HepG2 (cell line): Measurements from ENCODE around the gene UBE2H. TPM values are rescaled to one million over a fixed set of nuclear protein-coding genes. Genes with fewer than 3 reads are reported as not detected.

Experiments
- CHCHD3 ChIP-seq: sonication (generic); formaldehyde crosslinking; IDR thresholded peaks from 2 replicates; pipeline ENCODE4 v1.8.0; 2022; ENCODE audit warnings: mild to moderate bottlenecking, missing genetic modification reagents, moderate library complexity
- DMTF1 ChIP-seq: sonication (generic); formaldehyde crosslinking; IDR thresholded peaks from 2 replicates; pipeline ENCODE4 v1.4.0; 2020; ENCODE audit warnings: mild to moderate bottlenecking, missing genetic modification reagents
- DRAP1 ChIP-seq: IDR thresholded peaks from 2 replicates; pipeline ENCODE4 v1.6.1; 2016; ENCODE audit warnings: missing genetic modification reagents, missing compliant biosample characterization
- FIP1L1 ChIP-seq: fragments of 200-400 bp; formaldehyde crosslinking; IDR thresholded peaks from 2 replicates; pipeline ENCODE4 v1.6.1; 2018; ENCODE audit warnings: low read depth, mild to moderate bottlenecking, low read length, moderate library complexity, borderline replicate concordance; ENCODE audit not compliant: insufficient read depth
- GPN1 ChIP-seq: sonication (generic); formaldehyde crosslinking; IDR thresholded peaks from 2 replicates; pipeline ENCODE4 v1.5.1; 2020; ENCODE audit warnings: missing genetic modification reagents, borderline replicate concordance
- SP140L ChIP-seq: sonication (generic); formaldehyde crosslinking; IDR thresholded peaks from 2 replicates; pipeline ENCODE4 v1.4.0; 2020; ENCODE audit warnings: missing genetic modification reagents, borderline replicate concordance
- TBX3 ChIP-seq: fragments of 450-650 bp; IDR thresholded peaks from 2 replicates; pipeline ENCODE4 v1.6.1; 2017; ENCODE audit warnings: antibody characterized with exemption, mild to moderate bottlenecking, inconsistent platforms, borderline replicate concordance
- TCF12 ChIP-seq, 2 experiments: fragments of 450-650 bp in 1 of 2; sonication (generic) in 1 of 2; formaldehyde crosslinking in 1 of 2; IDR thresholded peaks; 2 replicates each; pipeline versions ENCODE4 v1.6.1 to v1.8.0; 2017 to 2022; ENCODE audit warnings: antibody characterized with exemption in 1 of 2, mild to moderate bottlenecking in 1 of 2, missing genetic modification reagents in 1 of 2, moderate library complexity in 1 of 2
- YY1 ChIP-seq: IDR thresholded peaks from 2 replicates; pipeline ENCODE4 v1.6.1; 2011; ENCODE audit warnings: low read length, low read depth, moderate library complexity, mild to moderate bottlenecking; ENCODE audit not compliant: insufficient read depth, insufficient replicate concordance
- ZBTB38 ChIP-seq: sonication (generic); formaldehyde crosslinking; IDR thresholded peaks from 2 replicates; pipeline ENCODE4 v1.5.1; 2020; ENCODE audit warnings: mild to moderate bottlenecking, missing genetic modification reagents
- ZNF281 ChIP-seq: sonication (generic); formaldehyde crosslinking; IDR thresholded peaks from 2 replicates; pipeline ENCODE4 v1.4.0; 2020; ENCODE audit warnings: missing genetic modification reagents, borderline replicate concordance
- ZNF431 ChIP-seq: sonication (generic); formaldehyde crosslinking; IDR thresholded peaks from 2 replicates; pipeline ENCODE4 v1.9.0; 2022; ENCODE audit warnings: missing genetic modification reagents, low read depth, mild to moderate bottlenecking, borderline replicate concordance
- ZNF546 ChIP-seq: sonication (generic); formaldehyde crosslinking; conservative IDR thresholded peaks from 2 replicates; pipeline ENCODE4 v1.8.1; 2023; ENCODE audit warnings: mild to moderate bottlenecking, missing genetic modification reagents
- polyA plus RNA-seq, 8 experiments: library from polyadenylated mRNA; depleted of rRNA in 3 of 8; stranded (reverse) in 7 of 8; unstranded in 1 of 8; fragments of >200 nt; fragmentation: Illumina TruSeq in 4 of 8; extraction: Trizol in 4 of 8; gene quantifications; 2 replicates each; pipeline versions ENCODE4 v1.2.1 to v1.2.3, GENCODE V29; 2011 to 2016; ENCODE audit warnings: low read depth in 4 of 8, missing spikeins in 1 of 8, mixed read lengths in 1 of 8; ENCODE audit not compliant: insufficient read depth in 1 of 8
- total RNA-seq, 5 experiments: library from RNA; depleted of rRNA; stranded (reverse); fragments of >200 nt; fragmentation: Illumina TruSeq; extraction: Trizol; gene quantifications; 2 replicates each; pipeline ENCODE4 v1.2.3, GENCODE V29; 2016; ENCODE audit warnings: low read depth in 1 of 5

Gene UBE2H
- total and polyA plus RNA-seq, 2 of the 13 experiments (the other 11 are each of a cell fraction or from before 2014, with no cell fraction given) = 15.5 to 40.1 TPM

- TF ChIP-seq ZNF431 (CRISPR knock-in tag) (no peak), ZNF546 (CRISPR knock-in tag) (no peak), TCF12 (IDR thresholded peaks at IDR 0.05) (no peak), TCF12 (CRISPR knock-in tag; IDR thresholded peaks at IDR 0.05) (no peak), SP140L (CRISPR knock-in tag) (no peak), DRAP1 (CRISPR knock-in tag) (no peak), GPN1 (CRISPR knock-in tag) (no peak), TBX3 (no peak), ZNF281 (no peak), CHCHD3 (CRISPR knock-in tag) (no peak), FIP1L1 (no peak), ZBTB38 (CRISPR knock-in tag) (0 out of 2 replicates have a peak, but pooled peaks have one; percentile 16), YY1 (no peak), DMTF1 (CRISPR knock-in tag) (no peak)
Observed at GRCh38 chr7:129829737-129830631, 122.8 kb downstream of the UBE2H start (continued).
